Measurements from ENCODE around the gene NRP1.

DNA sequence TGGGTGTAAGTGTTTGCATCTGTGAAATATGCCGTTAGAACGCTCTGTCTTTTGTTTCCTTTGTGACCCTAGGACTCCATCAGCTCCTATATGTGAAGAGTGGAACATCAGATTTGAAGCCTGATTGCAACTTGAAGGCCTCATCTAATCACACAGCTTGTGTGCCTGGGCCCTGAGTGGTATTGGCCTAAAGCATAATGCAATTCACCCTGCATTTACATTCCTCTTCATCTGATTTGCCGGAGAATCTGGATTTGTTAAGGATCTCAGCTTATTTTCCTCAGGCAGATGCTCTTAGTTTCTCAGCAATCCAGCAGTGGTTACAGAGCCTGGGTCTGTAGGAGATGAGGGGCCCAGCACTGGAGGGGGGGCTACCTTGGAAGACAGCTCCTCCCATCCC lies 193.2 kb downstream of the NRP1 start:
- no peak for TF ChIP-seq EZH2 (IDR thresholded peaks at IDR 0.05; ENCODE audit: borderline replicate concordance, low read depth, low read length, poor library complexity, severe bottlenecking)
- TF ChIP-seq, protein P1, sequence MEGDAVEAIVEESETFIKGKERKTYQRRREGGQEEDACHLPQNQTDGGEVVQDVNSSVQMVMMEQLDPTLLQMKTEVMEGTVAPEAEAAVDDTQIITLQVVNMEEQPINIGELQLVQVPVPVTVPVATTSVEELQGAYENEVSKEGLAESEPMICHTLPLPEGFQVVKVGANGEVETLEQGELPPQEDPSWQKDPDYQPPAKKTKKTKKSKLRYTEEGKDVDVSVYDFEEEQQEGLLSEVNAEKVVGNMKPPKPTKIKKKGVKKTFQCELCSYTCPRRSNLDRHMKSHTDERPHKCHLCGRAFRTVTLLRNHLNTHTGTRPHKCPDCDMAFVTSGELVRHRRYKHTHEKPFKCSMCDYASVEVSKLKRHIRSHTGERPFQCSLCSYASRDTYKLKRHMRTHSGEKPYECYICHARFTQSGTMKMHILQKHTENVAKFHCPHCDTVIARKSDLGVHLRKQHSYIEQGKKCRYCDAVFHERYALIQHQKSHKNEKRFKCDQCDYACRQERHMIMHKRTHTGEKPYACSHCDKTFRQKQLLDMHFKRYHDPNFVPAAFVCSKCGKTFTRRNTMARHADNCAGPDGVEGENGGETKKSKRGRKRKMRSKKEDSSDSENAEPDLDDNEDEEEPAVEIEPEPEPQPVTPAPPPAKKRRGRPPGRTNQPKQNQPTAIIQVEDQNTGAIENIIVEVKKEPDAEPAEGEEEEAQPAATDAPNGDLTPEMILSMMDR (conservative IDR thresholded peaks at IDR 0.05; ENCODE audit: low read depth, low read length), result no peak
